ENCODE results near the gene CRYAB.
A peak's percentile ranks its signal among the peaks of the same experiment; 100 is the strongest.
"Not testable (repeated sequence)": the region's sequence is repeated elsewhere in the genome, so short reads cannot be mapped to it uniquely, and the experiment has no call there.

CRYAB gene

DNA sequence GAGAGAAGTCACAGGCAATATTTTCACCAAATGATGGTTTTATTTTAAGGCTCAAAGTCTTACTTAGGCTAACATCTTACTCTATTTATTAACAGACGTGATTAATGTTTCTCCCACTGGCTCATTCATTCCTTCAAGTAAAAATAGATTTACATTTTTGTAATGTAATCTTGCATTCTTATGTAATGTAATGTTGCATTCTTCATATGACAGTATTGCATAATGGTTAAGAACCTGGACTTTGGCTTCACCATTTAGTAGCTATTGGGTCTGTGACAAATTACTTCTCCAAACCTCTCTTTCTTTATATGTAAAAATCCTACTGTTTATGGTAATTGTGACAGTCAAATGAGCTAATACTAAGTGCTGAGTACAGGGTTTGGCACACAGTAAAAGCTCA lies 22.3 kb upstream of the CRYAB start:
- DNase-seq (ENCODE audit: low spot score): no peak
- TF ChIP-seq, protein P1, sequence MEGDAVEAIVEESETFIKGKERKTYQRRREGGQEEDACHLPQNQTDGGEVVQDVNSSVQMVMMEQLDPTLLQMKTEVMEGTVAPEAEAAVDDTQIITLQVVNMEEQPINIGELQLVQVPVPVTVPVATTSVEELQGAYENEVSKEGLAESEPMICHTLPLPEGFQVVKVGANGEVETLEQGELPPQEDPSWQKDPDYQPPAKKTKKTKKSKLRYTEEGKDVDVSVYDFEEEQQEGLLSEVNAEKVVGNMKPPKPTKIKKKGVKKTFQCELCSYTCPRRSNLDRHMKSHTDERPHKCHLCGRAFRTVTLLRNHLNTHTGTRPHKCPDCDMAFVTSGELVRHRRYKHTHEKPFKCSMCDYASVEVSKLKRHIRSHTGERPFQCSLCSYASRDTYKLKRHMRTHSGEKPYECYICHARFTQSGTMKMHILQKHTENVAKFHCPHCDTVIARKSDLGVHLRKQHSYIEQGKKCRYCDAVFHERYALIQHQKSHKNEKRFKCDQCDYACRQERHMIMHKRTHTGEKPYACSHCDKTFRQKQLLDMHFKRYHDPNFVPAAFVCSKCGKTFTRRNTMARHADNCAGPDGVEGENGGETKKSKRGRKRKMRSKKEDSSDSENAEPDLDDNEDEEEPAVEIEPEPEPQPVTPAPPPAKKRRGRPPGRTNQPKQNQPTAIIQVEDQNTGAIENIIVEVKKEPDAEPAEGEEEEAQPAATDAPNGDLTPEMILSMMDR (IDR thresholded peaks at IDR 0.05; ENCODE audit: extremely low read depth, missing control alignments): no peak

DNA sequence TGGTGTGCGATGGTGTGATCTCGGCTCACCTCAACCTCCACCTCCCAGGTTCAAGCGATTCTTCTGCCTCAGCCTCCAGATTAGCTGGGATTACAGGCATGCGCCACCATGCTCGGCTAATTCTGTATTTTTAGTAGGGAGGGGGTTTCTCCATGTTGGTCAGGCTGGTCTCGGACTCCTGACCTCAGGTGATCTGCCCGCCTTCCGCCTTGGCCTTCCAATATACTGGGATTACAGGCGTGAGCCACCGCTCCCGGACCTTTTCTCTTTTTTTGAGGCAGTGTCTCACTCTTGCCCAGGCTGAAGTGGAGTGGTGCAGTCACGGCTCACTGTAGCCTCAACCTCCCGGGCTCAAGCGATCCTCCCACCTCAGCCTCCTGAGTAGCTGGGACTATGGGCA lies 21.6 kb upstream of the CRYAB start:
- DNase-seq (ENCODE audit: low spot score): not testable (repeated sequence)

DNA sequence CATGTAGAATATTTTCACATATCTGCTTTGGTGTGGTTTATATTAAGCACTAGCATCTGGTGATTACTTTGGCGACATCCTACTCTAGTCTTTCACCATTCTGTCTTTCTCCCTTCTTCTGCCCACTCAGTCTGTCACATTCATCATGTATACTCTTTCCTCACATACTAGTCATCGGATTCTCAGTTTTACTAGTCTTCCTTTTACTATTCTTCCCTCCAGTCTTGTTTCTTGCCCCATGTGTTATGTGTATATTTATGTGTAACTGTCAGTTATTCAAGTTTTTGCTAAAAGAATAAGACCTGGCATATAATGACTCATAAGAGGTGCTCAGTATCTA lies 21.0 kb upstream of the CRYAB start:
- no peak for DNase-seq (ENCODE audit: low spot score)
- TF ChIP-seq, protein P1 (IDR thresholded peaks at IDR 0.05; ENCODE audit: extremely low read depth, missing control alignments): no peak

DNA sequence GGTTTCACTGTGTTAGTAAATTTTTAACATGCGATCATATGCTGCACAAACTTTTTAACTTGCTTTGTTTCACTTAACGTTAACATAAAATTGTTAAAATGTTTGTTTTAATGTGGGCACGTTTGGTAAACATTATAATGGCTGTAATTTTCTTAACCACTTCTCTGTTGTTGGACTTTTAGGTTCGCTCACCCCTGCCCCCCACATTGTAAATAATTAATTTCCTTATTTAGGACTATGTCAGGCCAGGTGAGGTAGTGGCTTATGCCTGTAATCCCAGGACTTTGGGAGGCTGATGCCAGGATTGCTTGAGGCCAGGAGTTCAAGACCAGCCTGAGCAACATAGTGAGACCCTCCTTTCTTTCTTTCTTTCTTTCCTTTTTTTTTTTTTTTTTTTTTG lies 18.9 kb upstream of the CRYAB start:
- DNase-seq (ENCODE audit: low spot score): no peak
- TF ChIP-seq, protein P1 (IDR thresholded peaks at IDR 0.05; ENCODE audit: extremely low read depth, missing control alignments): no peak

DNA sequence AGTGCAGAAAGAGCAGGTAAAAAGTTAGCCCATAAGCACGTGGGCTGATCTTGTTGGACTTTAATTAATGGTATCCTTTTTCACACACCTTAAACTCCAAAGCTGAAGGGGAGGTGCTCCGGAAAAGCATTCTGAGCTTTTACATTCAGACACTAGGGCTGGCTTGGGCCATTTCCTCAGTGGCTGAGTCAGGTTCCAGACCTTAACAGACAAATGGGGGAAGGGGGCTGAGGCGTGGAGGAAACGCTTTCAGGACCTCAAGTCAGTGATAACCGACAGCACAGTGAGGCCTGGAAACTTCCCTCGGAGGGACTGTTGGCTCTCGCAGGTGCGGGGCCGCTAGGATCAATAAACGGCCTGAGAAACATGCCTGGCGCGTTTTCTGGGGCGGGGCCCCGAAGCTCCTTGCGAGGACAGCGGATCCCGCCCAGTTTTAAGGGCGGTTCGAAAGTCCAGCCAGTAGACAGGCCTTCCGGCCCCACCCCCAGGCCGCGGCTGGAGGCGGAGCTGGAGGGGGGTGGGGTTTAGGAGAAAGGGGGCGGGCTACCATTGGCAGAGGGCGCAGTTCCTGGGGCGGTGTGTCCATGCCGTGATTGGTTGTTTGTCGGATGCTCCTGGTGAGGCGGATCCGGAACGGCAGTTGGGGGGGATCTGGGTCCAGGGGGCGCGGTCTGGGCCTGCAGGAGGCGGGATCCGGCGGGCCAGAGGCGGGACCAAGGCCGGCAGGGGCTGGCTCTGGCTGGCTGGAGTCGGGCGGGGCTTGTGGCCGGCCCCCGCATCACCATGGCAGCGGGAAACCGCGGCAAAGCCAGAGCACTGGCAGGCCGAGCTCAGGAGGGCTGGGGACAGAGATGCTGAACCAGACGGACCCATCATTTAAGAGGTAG lies 15.2 kb upstream of the CRYAB start:
- DNase-seq (ENCODE audit: low spot score): peak; percentile 98
- TF ChIP-seq, protein P1 (IDR thresholded peaks at IDR 0.05; ENCODE audit: extremely low read depth, missing control alignments): no peak

DNA sequence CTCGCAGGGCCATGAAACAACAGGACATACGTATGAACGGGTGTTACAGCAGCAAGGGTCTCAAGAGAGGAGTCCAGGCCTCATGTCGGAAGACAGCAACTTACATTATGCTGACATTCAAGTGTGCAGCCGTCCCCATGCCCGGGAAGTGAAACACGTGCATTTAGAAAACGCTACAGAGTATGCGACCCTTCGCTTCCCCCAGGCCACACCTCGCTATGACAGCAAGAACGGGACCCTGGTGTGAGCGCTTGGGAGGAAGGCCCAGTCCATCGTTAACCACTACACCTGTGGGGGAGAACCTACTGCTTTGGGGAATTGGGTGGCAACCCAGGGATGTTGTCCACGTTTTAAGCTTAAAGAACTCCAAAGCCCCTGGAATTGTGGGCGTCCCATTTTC lies 14.4 kb upstream of the CRYAB start:
- TF ChIP-seq, protein P1 (IDR thresholded peaks at IDR 0.05; ENCODE audit: extremely low read depth, missing control alignments): no peak

DNA sequence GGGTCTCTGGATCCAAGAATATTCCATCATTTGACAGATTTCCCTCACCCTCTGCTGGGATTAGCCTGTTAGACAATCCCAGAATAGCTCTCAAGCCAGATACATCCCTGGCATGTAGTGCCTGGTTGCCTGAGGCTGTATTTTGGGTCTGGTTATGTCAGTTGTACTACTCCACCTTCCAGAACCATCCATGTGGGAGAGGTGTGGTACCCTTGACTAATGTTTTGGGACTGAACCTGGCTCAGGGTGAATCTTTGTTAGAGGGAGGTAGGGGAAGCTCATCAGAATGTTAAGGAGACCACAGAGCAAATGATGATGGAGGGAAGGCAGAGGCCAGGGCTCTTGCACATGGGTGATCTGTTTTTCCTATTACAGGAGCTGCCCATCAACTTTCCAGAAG lies 12.4 kb upstream of the CRYAB start:
- no peak for DNase-seq (ENCODE audit: low spot score)
- TF ChIP-seq, protein P1 (IDR thresholded peaks at IDR 0.05; ENCODE audit: extremely low read depth, missing control alignments): no peak

More for the DNA sequence above, 14.4 kb upstream of the CRYAB start:
- no peak for DNase-seq (ENCODE audit: low spot score)

DNA sequence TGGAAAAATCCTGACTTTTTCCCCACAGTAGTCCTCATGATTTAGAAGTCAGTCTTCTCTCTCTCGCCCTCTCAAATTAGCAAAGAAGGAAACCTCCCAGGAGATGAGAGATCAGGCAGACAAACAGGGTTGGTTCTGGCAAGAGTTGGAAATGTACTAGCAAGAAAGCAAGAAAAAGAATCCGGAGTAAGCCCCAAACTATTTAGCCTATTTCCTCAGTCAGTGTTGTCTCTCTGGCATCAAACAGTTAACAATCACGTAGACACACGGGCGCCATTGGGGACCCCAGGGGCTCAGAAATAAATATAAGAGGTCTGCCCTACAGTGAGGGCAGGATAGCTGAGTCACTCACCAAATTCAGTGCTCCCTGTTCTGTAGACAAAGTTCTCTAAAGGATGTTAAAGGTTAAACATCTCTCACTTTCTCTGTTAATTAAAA lies 11.8 kb upstream of the CRYAB start:
- no peak for DNase-seq (ENCODE audit: low spot score)
- TF ChIP-seq, protein P1 (IDR thresholded peaks at IDR 0.05; ENCODE audit: extremely low read depth, missing control alignments): no peak
